ENCODE data around the gene HIVEP2. TPM values are rescaled to one million over a fixed set of nuclear protein-coding genes. Genes with fewer than 3 reads are reported as not detected.

The HIVEP2 gene
- total RNA-seq, 1 experiment from 2014 or later: 4.2 TPM

GRCh38 chr6:142927271-142927580 lies 17.8 kb downstream of the HIVEP2 start:
- no peaks in the 10 kb centered on the region; the same call in 1 of the 2 replicates for H3K79me2 ChIP-seq (ENCODE audit: insufficient read depth, low read length)
- no peak overlapping the region for H3K4ac ChIP-seq (ENCODE audit: low read depth, low read length)
- no CpG with 5 or more reads among the region's 7 CpGs for WGBS (ENCODE audit: extremely low coverage, insufficient read length, low lambda C conversion rate)
- H3K4me2 ChIP-seq (ENCODE audit: insufficient read depth, insufficient read length, low read length): peak overlapping the region; percentile 30
- no peak overlapping the region for H3K14ac ChIP-seq (ENCODE audit: insufficient read depth, low read length)
- H4K5ac ChIP-seq (ENCODE audit: insufficient read length, low read depth, low read length): no peak overlapping the region
- no peaks in the 10 kb centered on the region for H3K27me3 ChIP-seq (ENCODE audit: insufficient read depth, low read length)
- peak overlapping the region; percentile 53 to 80 for H3K4me3 Mint-ChIP-seq
- H3K23me2 ChIP-seq (ENCODE audit: insufficient read length, low read depth, low read length, poor library complexity, severe bottlenecking): peaks cover 2% of the 10 kb centered on the region
- H3K79me1 ChIP-seq (ENCODE audit: insufficient read depth, low read depth, low read length, poor library complexity, severe bottlenecking): no peaks in the 10 kb centered on the region
- peaks cover 9 to 13% of the 10 kb centered on the region in 2 experiments for H3K4me1 Mint-ChIP-seq
- H2BK15ac ChIP-seq (ENCODE audit: low read depth, low read length): no peak overlapping the region
- H2BK5ac ChIP-seq (ENCODE audit: insufficient read length, low read length): no peak overlapping the region
- no peaks in the 10 kb centered on the region for H4K20me1 ChIP-seq (ENCODE audit: control insufficient read depth, insufficient read depth, insufficient read length)
- H3K9me3 ChIP-seq (ENCODE audit: control insufficient read depth, low read depth, low read length): no peaks in the 10 kb centered on the region
- no peak overlapping the region for H3K27ac Mint-ChIP-seq
- no peak overlapping the region for H4K8ac ChIP-seq (replicated peaks; ENCODE audit: insufficient read length, low read depth, low read length)
- peaks cover 13% of the 10 kb centered on the region for H3K27me3 Mint-ChIP-seq (ENCODE audit: low read depth)
- no peak overlapping the region for H3K27ac ChIP-seq (ENCODE audit: insufficient read length, low read depth, low read length)
- H3K9me3 Mint-ChIP-seq: no peaks in the 10 kb centered on the region
- H3K36me3 Mint-ChIP-seq (ENCODE audit: insufficient read depth in 1 of 3, low read depth in 3 of 3): no peaks in the 10 kb centered on the region
- H2AFZ ChIP-seq (ENCODE audit: low read length): no peak overlapping the region
- no peak overlapping the region for H2AK5ac ChIP-seq (ENCODE audit: insufficient read length, low read length)
- peak overlapping the region; percentile 1 for H3K9ac ChIP-seq (ENCODE audit: extremely low read depth, insufficient read length, low read length)
- H3T11ph ChIP-seq (ENCODE audit: low read length): no peak overlapping the region
- H3K23ac ChIP-seq (ENCODE audit: insufficient read length, low read depth, low read length): no peak overlapping the region
- no peak overlapping the region for H2BK120ac ChIP-seq (ENCODE audit: low read depth, low read length, poor library complexity, severe bottlenecking)
- H3K18ac ChIP-seq (ENCODE audit: insufficient read length, low read depth, low read length): no peak overlapping the region
- H4K91ac ChIP-seq (ENCODE audit: insufficient read length, low read depth, low read length): no peak overlapping the region
- DNase-seq: no peak
- no peak overlapping the region for H2BK12ac ChIP-seq (ENCODE audit: insufficient read length, low read depth, low read length)
- H3K56ac ChIP-seq (ENCODE audit: insufficient read length, low read depth, low read length): no peak overlapping the region
- H2BK20ac ChIP-seq (ENCODE audit: low read depth, low read length, poor library complexity, severe bottlenecking): no peak overlapping the region
- no peaks in the 10 kb centered on the region; the same call in 1 of the 2 replicates for H3K4me1 ChIP-seq (ENCODE audit: insufficient read depth, low read length)
- no peak for TF ChIP-seq CTCF (conservative IDR thresholded peaks at IDR 0.05)
